ENCODE data around the gene CCDC6. TPM values are rescaled to one million over a fixed set of nuclear protein-coding genes. Genes with fewer than 3 reads are reported as not detected.
"Not testable (repeated sequence)": the region's sequence is repeated elsewhere in the genome, so short reads cannot be mapped to it uniquely, and the experiment has no call there.

Gene CCDC6
- total RNA-seq, 1 donor from 2014 or later: 24.0 TPM

- Histone ChIP-seq H3K27me3 (ENCODE audit: control insufficient read depth, insufficient read depth, low read length) (no peaks in the 10 kb centered on the region), H3K36me3 (ENCODE audit: control insufficient read depth, insufficient read depth, low read length) (no peaks in the 10 kb centered on the region), H3K4me3 (ENCODE audit: low read depth, low read length) (no peak overlapping the region)
- no peak for TF ChIP-seq CTCF (IDR thresholded peaks at IDR 0.05; ENCODE audit: insufficient read depth, low read length, severe bottlenecking)
- FAIRE-seq (no peak), DNase-seq (ENCODE audit: low read depth) (peak; percentile 29)
These were observed 39.2 kb upstream of the CCDC6 start for GRCh38 chr10:59945590-59945989.

GRCh38 chr10:59944339-59944935, 38.1 kb upstream of the CCDC6 start:
- DNase-seq (ENCODE audit: low read depth) (peak; percentile 8), FAIRE-seq (no peak)
- TF ChIP-seq CTCF (IDR thresholded peaks at IDR 0.05; ENCODE audit: insufficient read depth, low read length, severe bottlenecking): no peak
- Histone ChIP-seq H3K27me3 (ENCODE audit: control insufficient read depth, insufficient read depth, low read length) (no peaks in the 10 kb centered on the region), H3K36me3 (ENCODE audit: control insufficient read depth, insufficient read depth, low read length) (no peaks in the 10 kb centered on the region), H3K4me3 (ENCODE audit: low read depth, low read length) (no peak overlapping the region)

DNA sequence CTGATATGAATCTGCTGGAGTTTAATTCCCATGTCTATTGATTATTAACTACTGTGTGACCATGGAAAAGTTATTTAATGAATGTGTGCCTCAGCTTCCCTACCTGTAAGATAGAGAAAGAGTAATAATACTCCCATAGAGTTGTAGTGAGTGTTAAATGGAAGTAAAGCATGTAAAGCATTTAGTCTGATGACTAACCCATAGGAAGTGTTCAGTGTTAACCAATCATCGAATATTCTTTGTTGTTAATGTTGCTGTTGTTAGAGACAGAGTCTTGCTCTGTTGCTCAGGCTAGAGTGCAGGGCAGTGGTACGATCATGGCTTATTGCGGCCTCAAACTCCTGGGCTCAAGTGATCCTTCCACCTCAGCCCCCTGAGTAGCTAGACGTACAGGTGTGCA, 36.2 kb upstream of the CCDC6 start:
- no peak for FAIRE-seq
- peak; percentile 41 for DNase-seq (ENCODE audit: low read depth)
- Histone ChIP-seq H3K27me3 (ENCODE audit: control insufficient read depth, insufficient read depth, low read length) (no peaks in the 10 kb centered on the region), H3K4me3 (ENCODE audit: low read depth, low read length) (no peak overlapping the region), H3K36me3 (ENCODE audit: control insufficient read depth, insufficient read depth, low read length) (no peaks in the 10 kb centered on the region)
- no peak for TF ChIP-seq CTCF (IDR thresholded peaks at IDR 0.05; ENCODE audit: insufficient read depth, low read length, severe bottlenecking)

DNA sequence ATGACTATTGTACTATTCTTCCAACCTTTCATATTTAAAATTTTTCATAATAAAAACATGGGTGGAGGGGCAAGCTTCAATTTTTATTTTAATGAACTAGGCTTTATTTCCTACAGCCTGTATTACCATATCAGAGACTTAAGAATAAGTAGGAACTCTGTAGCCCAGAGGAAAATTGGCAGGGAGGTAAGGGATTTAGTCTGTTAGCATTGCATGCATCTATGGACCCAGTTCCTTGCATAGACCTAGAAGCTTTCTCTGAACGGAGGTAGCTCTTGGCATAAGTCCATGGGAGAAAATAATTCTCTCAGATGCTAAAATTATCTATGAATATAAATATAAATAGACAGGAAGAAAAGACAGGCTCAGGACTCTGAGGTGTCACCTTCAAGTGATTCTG, 31.4 kb upstream of the CCDC6 start:
- Histone ChIP-seq H3K36me3 (ENCODE audit: control insufficient read depth, insufficient read depth, low read length) (no peaks in the 10 kb centered on the region), H3K27me3 (ENCODE audit: control insufficient read depth, insufficient read depth, low read length) (no peaks in the 10 kb centered on the region), H3K4me3 (ENCODE audit: low read depth, low read length) (no peak overlapping the region)
- FAIRE-seq (no peak), DNase-seq (ENCODE audit: low read depth) (no peak)
- TF ChIP-seq CTCF (IDR thresholded peaks at IDR 0.05; ENCODE audit: insufficient read depth, low read length, severe bottlenecking): no peak

DNA sequence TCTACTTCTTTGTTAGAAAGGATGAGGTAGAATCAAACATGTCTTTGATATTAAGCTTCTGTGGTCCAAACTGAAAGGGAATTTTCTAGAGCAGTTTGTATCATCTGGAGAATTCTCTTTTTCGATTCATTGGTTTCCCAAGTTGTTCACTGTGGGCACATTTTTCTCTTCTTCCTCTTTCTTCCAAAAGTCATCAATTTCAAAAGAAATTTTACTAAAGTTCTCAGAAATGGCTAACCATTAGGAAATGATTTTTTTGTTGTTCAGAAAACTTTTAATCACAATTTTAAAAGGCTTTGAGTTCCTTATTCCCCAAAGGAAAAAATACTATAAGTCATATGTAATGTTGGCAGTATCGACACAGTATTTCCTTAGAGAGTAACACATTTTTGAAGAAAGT, 28.3 kb upstream of the CCDC6 start:
- no peaks in the 10 kb centered on the region for H3K27me3 ChIP-seq (ENCODE audit: control insufficient read depth, insufficient read depth, low read length)
- FAIRE-seq: no peak

DNA sequence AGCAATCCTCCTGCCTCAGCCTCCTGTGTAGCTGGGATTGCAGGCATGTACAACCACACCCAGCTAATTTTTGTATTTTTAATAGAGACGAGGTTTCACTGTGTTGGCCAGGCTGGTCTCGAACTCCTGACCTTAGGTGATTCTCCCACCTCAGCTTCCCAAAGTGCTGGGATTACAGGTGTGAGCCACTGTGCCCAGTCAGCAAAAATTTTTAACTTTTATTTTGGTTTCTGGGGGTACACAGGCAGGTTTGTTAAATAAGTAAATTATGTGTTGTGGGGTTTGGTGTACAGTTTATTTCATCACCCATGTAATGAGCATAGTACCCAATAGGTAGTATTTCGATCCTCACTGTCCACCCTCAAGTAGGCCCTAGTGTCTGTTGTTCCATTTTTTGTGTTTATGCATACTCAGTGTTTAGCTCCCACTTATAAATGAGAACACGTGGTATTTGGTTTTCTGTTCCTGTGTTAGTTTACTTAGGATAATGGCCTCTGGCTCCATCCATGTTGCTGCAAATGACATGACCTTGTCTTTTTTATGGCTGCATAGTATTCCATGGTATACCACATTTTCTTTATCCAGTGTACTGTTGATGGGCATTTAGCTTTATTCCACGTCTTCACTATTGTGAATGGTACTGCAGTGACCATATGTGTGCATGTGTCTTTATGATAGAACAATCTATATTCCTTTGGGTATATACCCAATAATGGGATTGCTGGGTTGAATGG, 24.6 kb upstream of the CCDC6 start:
- not testable (repeated sequence) for H3K36me3 ChIP-seq (ENCODE audit: control insufficient read depth, insufficient read depth, low read length); DNase-seq (ENCODE audit: low read depth); H3K4me3 ChIP-seq (ENCODE audit: low read depth, low read length); FAIRE-seq; H3K27me3 ChIP-seq (ENCODE audit: control insufficient read depth, insufficient read depth, low read length)

More for the DNA sequence above, 28.3 kb upstream of the CCDC6 start:
- Histone ChIP-seq H3K4me3 (ENCODE audit: low read depth, low read length) (no peak overlapping the region), H3K36me3 (ENCODE audit: control insufficient read depth, insufficient read depth, low read length) (no peaks in the 10 kb centered on the region)
- DNase-seq (ENCODE audit: low read depth): no peak
- no peak for TF ChIP-seq CTCF (IDR thresholded peaks at IDR 0.05; ENCODE audit: insufficient read depth, low read length, severe bottlenecking)
